ENCODE measurements around the gene HOMER2. TPM values are rescaled to one million over a fixed set of nuclear protein-coding genes. Genes with fewer than 3 reads are reported as not detected.

The HOMER2 gene
- total and polyA plus RNA-seq, 2 donors (not counting 3 experiments of a cell fraction or from before 2014, with no cell fraction given), result 0.60 to 0.68 TPM

DNA sequence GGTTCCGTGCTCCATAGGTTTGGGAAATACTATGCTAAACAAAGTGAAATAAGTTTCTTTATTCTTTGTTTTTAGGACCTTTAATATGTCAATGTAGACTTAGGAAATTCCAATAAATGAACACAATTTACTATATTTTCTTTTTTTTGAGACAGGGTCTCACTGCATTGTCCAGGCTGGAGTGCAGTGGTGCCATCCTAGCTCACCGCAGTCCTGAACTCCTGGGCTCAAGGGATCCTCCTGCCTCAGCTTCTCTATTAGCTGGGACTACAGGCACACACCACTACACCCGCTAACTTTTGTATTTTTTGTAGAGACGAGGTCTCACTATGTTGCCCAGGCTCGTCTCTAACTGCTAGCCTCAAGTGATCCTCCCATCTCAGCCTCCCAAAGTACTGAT, 12.4 kb upstream of the HOMER2 start:
- H3K9me3 ChIP-seq (replicated peaks; ENCODE audit: control insufficient read depth, insufficient read depth, low read length), result no peaks in the 10 kb centered on the region
- no peak overlapping the region for H2AFZ ChIP-seq (ENCODE audit: low read depth, low read length)
- no peaks in the 10 kb centered on the region for H3K9me1 ChIP-seq (replicated peaks; ENCODE audit: control insufficient read depth, extremely low read depth, insufficient read depth, low read length)
- no peaks in the 10 kb centered on the region for H4K20me1 ChIP-seq (replicated peaks; ENCODE audit: control insufficient read depth, extremely low read depth, insufficient read depth, low read length)
- no peak overlapping the region for H3K27ac ChIP-seq (ENCODE audit: insufficient read depth, low read depth, low read length)
- no peak overlapping the region for H3K4me3 ChIP-seq (replicated peaks in 1 of 3; ENCODE audit: insufficient read depth in 1 of 3, low read depth in 1 of 3, low read length in 3 of 3)
- H3K36me3 ChIP-seq (ENCODE audit: control insufficient read depth in 2 of 2, extremely low read depth in 1 of 2, insufficient read depth in 2 of 2, low read length in 2 of 2), result no peaks in the 10 kb centered on the region
- peaks cover 1 to 7% of the 10 kb centered on the region in 2 experiments for H3K27me3 ChIP-seq (ENCODE audit: control insufficient read depth in 2 of 2, insufficient read depth in 2 of 2, low read length in 2 of 2)
- H3K9ac ChIP-seq (replicated peaks; ENCODE audit: extremely low read depth, insufficient read depth, low read length), result no peak overlapping the region
- DNase-seq (ENCODE audit: low read depth, low spot score), result no peak
- CTCF ChIA-PET, result no interaction called here
- dilution Hi-C loops (cut with MboI; ENCODE audit: extremely low pct_ligation_motif_present, low sequenced_read_pairs), result no loop called here
- H3K4me1 ChIP-seq (ENCODE audit: control insufficient read depth, extremely low read depth, insufficient read depth, low read length), result no peaks in the 10 kb centered on the region
- FAIRE-seq, result no peak
- TF ChIP-seq GATA2 (IDR thresholded peaks at IDR 0.05; ENCODE audit: insufficient read depth, insufficient read length, low read depth, low read length) (no peak), FOS (IDR thresholded peaks at IDR 0.05; ENCODE audit: borderline replicate concordance, insufficient read depth, low read length) (no peak), POLR2AphosphoS5 (IDR thresholded peaks at IDR 0.05; ENCODE audit: insufficient read depth, low read depth, low read length) (no peak), POLR2A (IDR thresholded peaks at IDR 0.05; ENCODE audit: low read depth, low read length) (no peak), MYC (IDR thresholded peaks at IDR 0.05; ENCODE audit: low read depth, low read length) (no peak), JUN (IDR thresholded peaks at IDR 0.05; ENCODE audit: borderline replicate concordance, insufficient read depth, insufficient read length, low read depth) (no peak), EZH2 (IDR thresholded peaks at IDR 0.05; ENCODE audit: borderline replicate concordance, low read depth, low read length, severe bottlenecking) (no peak)
- TF ChIP-seq, protein P1, sequence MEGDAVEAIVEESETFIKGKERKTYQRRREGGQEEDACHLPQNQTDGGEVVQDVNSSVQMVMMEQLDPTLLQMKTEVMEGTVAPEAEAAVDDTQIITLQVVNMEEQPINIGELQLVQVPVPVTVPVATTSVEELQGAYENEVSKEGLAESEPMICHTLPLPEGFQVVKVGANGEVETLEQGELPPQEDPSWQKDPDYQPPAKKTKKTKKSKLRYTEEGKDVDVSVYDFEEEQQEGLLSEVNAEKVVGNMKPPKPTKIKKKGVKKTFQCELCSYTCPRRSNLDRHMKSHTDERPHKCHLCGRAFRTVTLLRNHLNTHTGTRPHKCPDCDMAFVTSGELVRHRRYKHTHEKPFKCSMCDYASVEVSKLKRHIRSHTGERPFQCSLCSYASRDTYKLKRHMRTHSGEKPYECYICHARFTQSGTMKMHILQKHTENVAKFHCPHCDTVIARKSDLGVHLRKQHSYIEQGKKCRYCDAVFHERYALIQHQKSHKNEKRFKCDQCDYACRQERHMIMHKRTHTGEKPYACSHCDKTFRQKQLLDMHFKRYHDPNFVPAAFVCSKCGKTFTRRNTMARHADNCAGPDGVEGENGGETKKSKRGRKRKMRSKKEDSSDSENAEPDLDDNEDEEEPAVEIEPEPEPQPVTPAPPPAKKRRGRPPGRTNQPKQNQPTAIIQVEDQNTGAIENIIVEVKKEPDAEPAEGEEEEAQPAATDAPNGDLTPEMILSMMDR (IDR thresholded peaks at IDR 0.05; ENCODE audit: extremely low read depth in 1 of 2, insufficient read depth in 1 of 2, low read depth in 1 of 2, low read length in 2 of 2), result no peak
- TF ChIP-seq, protein P2, sequence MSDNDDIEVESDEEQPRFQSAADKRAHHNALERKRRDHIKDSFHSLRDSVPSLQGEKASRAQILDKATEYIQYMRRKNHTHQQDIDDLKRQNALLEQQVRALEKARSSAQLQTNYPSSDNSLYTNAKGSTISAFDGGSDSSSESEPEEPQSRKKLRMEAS (IDR thresholded peaks at IDR 0.05; ENCODE audit: insufficient read depth, insufficient read length), result no peak
- intact Hi-C loops (cut with micrococcal nuclease), result no loop called here
- POLR2A ChIA-PET, result no interaction called here
- H3K4me2 ChIP-seq (ENCODE audit: insufficient read depth, low read length), result no peak overlapping the region
- BruUV-seq (replicated peaks), result no TSS peak
- H3K79me2 ChIP-seq (ENCODE audit: control insufficient read depth, insufficient read depth, low read length), result no peaks in the 10 kb centered on the region

Data from endothelial cell of umbilical vein (primary cell).